CD4-positive, alpha-beta T cell treated with Interleukin-15 for 1 hour (primary cell): Measurements from ENCODE around the gene FOXK2.
"Not testable (repeated sequence)": the region's sequence is repeated elsewhere in the genome, so short reads cannot be mapped to it uniquely, and the experiment has no call there.

Source experiments
- DNase-seq: peaks from one replicate; pipeline ENCODE4 v3.0.0-alpha.2; 2020

The FOXK2 gene

DNA sequence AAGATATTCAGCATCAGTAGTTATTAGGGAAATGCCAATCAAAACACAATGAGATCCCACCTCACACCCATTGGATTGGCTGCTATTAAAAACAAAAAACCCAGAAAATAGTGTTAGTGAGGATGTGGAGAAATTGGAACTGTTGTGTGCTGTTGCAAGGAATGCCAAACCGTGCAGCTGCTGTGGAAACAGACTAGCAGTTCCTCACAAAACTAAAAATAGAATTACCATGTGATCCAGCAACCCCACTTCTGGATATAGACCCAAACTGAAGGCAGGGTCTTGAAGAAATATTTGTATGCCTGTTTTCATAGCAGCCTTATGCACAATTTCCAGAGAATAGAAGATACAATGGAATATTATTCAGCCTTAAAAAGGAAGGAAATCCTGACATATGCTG, 46.0 kb downstream of the FOXK2 start:
- no peak for DNase-seq

GRCh38 chr17:82566129-82566960, 46.8 kb downstream of the FOXK2 start:
- no peak for DNase-seq

DNA sequence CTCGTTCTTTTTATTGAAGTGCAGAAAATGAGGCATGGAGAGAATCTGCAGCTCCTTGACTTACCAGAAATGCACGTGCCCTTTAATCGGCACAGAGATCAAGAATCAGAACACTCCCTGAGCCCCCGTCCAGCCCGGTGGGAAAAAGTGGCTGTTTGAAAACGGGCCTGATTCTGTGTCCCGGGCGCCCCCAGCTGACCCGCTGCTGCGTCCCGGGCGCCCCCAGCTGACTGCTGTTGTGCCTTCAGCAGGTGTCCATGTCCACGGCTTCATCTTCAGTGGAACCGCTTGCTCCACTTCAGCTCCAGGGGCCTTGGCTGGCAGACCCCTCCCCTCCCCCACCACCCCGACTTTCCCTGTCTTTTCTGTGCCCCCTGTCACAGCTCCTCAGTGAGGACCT, 47.8 kb downstream of the FOXK2 start:
- no peak for DNase-seq

GRCh38 chr17:82568997-82569393, 49.5 kb downstream of the FOXK2 start:
- DNase-seq: no peak

GRCh38 chr17:82569621-82570020, 50.1 kb downstream of the FOXK2 start:
- no peak for DNase-seq

DNA sequence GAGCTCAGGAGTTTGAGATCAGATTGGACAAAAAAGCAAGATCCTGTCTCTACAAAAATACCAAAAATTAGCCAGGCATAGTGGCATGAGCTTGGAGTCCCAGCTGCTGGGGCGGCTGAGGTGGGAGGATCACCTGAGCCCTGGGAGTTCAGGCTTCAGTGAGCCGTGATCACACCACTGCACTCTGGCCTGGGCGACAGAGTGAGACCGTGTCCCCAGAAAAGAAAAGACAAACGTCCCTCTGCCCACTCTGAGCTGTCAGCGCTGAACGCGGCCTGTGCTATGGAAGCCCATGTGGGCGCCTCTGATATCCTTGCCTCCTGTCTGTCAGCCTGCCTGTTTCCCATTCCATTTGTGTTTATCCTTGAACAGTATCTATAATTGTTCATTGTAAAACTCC, 50.7 kb downstream of the FOXK2 start:
- DNase-seq: no peak

DNA sequence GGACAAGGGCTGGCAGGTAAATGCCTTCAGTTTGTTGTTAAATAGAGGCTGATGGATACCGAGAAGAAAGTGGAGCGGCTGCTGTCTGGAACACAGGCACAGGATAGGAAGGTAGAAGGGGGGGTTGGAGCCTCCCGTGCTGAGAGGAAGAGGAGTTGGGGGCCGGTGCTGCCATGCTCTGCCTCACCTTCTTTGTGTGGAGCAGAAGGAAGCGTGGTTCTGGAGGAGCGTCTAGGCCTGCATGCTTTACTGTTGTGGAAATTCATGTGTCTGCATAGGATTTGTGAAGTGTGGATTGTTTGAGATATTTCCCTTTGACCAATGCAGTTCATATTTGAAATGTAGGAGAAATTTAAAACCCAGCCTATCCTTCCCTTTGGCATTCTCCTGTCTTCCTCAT, 52.3 kb downstream of the FOXK2 start:
- DNase-seq: no peak

GRCh38 chr17:82574041-82574440, 54.5 kb downstream of the FOXK2 start:
- DNase-seq: no peak

DNA sequence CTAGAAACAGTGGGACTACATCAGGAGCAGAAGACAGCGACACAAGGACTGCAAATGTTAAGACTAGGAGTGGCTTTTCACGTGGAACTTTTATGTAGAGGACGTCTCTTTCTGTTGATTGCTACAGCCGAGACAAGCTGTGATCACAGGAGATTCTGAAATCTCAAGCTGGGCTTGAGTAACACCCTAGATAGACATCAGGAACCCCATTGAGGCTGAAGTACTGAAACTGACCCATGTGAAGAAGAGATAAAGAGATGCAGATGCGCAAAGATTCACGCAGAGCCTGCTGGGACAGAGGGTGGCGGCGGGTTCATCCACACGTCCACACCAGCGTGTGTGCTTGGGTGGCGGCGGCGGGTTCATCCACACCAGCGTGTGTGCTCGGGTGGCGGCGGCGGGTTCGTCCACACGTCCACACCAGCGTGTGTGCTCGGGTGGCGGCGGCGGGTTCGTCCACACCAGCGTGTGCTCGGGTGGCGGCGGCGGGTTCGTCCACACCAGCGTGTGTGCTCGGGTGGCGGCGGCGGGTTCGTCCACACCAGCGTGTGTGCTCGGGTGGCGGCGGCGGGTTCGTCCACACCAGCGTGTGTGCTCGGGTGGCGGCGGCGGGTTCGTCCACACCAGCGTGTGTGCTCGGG, 56.2 kb downstream of the FOXK2 start:
- not testable (repeated sequence) for DNase-seq

DNA sequence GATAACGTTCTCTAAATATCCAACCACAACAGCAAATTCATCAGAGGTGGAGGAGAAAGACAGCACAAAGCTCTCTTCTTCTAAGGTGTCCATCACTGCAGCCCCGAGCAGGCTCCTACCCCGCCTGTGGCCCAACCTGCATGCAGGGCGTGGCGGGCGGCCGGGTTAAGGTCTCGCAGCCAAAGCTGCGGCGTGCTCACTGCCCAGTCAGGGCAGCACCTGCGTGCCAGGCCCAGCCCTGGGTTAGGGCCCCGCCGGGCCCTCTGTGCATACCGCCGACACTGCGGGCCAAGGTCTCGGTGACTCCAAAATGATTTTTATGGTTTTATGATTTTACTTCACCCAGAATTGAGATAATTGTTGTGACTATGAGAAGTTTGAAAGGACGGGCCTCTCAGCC, 57.8 kb downstream of the FOXK2 start:
- no peak for DNase-seq

DNA sequence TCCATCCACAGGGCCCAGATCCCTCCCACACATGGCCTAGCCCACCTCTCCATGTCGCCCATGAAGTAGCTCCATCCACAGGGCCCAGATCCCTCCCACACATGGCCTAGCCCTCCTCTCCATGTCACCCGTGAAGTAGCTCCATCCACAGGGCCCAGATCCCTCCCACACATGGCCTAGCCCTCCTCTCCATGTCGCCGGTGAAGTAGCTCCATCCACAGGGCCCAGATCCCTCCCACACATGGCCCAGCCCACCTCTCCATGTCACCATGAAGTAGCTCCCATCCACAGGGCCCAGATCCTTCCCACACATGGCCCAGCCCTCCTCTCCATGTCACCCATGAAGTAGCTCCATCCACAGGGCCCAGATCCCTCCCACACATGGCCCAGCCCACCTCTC, 60.4 kb downstream of the FOXK2 start:
- not testable (repeated sequence) for DNase-seq

DNA sequence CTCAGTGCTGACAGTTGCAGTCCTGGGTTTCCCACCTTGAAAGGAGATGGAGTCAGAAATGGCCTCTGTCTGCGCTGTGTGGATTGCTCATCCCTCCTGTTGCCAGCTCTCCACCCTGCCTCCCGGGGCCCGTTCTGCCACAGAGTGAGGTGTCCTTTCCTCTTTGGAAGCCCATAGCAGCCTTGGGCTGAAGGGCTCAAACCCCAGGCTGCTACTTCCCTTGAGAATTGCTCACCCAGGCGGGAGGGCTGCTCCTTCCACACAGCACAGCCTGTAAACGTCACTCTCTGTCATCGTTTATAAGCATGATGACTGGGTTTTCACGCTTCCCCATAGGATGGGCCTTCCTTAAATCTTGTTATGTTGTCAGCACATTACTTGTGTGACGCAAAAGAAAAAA, 62.7 kb downstream of the FOXK2 start:
- no peak for DNase-seq

- DNase-seq: no peak
These were observed 63.2 kb downstream of the FOXK2 start for GRCh38 chr17:82582709-82583108.

GRCh38 chr17:82583720-82584234, 64.2 kb downstream of the FOXK2 start:
- DNase-seq: no peak

GRCh38 chr17:82585935-82586575, 66.5 kb downstream of the FOXK2 start:
- not testable (repeated sequence) for DNase-seq

DNA sequence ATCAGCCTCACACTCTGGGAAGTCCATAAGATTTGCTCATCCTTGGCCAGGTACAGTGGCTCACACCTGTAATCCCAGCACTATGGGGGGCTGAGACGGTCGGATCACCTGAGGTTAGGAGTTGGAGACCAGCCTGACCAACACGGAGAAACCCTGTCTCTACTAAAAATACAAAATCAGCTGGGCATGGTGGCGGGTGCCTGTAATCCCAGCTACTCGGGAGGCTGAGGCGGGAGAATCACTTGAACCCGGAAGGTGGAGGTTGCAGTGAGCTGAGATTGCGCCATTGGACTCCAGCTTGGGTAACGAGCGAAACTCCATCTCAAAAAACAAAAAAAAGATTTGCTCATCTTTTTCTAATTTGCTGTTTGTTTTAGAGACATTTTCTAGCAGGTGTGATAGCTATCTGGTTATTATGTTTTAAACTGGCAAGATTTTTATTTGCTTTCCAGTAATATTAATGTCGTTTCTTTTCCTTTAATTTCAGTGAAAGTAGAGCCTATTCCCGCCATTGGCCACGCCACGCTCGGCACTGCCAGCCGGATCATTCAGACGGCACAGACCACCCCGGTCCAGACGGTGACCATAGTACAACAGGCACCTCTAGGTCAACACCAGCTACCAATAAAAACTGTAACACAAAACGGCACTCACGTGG, 67.2 kb downstream of the FOXK2 start:
- no peak for DNase-seq

DNA sequence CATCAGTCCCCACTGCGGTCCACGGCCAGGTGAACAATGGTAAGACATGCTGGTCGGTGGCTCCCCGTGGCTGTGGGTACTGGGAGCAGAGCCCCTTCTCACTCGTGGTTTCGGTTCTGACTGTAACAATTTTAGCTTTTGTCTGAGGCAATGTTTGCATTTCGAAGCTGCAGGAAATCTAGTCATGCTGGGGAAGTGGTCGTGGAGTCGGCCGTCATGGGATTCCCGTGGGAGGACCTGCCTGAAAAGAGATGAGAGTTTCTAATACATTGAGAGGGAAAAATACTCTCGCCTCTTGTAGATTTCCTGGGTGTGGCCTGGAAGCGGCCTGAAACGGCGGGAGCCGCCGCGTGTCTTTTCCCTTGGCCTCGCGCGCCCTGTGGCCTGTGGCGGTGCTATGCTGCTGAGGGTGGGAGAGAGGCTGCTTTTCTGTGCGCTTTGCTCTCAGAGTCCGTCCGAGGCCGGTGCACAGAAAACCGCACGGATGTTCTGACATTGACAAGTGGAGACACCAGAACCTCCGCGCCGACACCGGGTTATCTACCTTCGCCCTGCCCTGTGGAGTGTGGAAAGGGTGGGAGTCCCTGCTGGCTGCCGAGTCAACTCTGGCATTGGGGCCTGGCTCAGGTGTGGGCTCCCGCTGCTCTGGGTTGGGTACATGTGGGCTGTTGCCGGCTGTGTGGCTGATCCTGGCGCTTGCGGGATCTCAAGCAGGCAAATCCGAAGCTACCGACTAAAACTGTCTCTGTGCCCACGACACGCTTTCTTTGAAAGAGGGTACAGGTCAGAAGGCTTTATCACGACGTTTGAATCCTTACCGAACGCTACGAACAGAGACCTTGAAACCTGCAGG, 67.9 kb downstream of the FOXK2 start:
- DNase-seq: no peak

- DNase-seq: no peak
These were observed 69.0 kb downstream of the FOXK2 start for GRCh38 chr17:82588266-82589175.

- DNase-seq: no peak
These were observed 70.3 kb downstream of the FOXK2 start for GRCh38 chr17:82589851-82590180.

GRCh38 chr17:82590216-82590615, 70.7 kb downstream of the FOXK2 start:
- DNase-seq: no peak

GRCh38 chr17:82590881-82591539, 71.5 kb downstream of the FOXK2 start:
- no peak for DNase-seq
